Kidney epithelial cell (primary cell): ENCODE measurements around the gene NUP188. TPM values are rescaled to one million over a fixed set of nuclear protein-coding genes. Genes with fewer than 3 reads are reported as not detected.

ENCODE experiments used
- DNase-seq: peaks from one replicate; pipeline ENCODE4 v3.0.0-alpha.2; 2010; ENCODE audit warnings: low read depth
- H3K27me3 ChIP-seq: 2 replicates; pipeline ENCODE4 v1.6.0; 2011; ENCODE audit warnings: low read length; ENCODE audit not compliant: control insufficient read depth, insufficient read depth
- H3K36me3 ChIP-seq: 2 replicates; pipeline ENCODE4 v1.5.1; 2011; ENCODE audit warnings: low read length; ENCODE audit not compliant: control insufficient read depth, insufficient read depth
- H3K4me3 ChIP-seq: 2 replicates; pipeline ENCODE4 v1.5.1; 2011; ENCODE audit warnings: low read depth, mild to moderate bottlenecking, control low read depth, low read length
- CTCF ChIP-seq: IDR thresholded peaks from 2 replicates; pipeline ENCODE4 v1.5.1; 2011; ENCODE audit warnings: mild to moderate bottlenecking, moderate library complexity, low read length, control low read depth, inconsistent platforms; ENCODE audit not compliant: insufficient read depth, poor library complexity, severe bottlenecking
- total RNA-seq: library from RNA; depleted of rRNA; stranded (reverse); fragments of >200 nt; gene quantifications from 2 replicates; pipeline ENCODE4 v1.2.3, GENCODE V29; 2015

Gene NUP188
- total RNA-seq, 1 donor from 2014 or later: 35.5 TPM

- H3K36me3 ChIP-seq: peaks cover 3% of the 10 kb centered on the region
- no peak overlapping the region for H3K4me3 ChIP-seq
- H3K27me3 ChIP-seq: no peaks in the 10 kb centered on the region
- no peak for DNase-seq
- no peak for TF ChIP-seq CTCF
Measured at GRCh38 chr9:129009584-129010141, 62.2 kb downstream of the NUP188 start.

- Histone ChIP-seq H3K36me3 (peaks cover 3% of the 10 kb centered on the region), H3K27me3 (no peaks in the 10 kb centered on the region), H3K4me3 (no peak overlapping the region)
- no peak for TF ChIP-seq CTCF
- DNase-seq: no peak
Measured at GRCh38 chr9:129010267-129010975, 62.9 kb downstream of the NUP188 start.

- Histone ChIP-seq H3K36me3 (peaks cover 1% of the 10 kb centered on the region), H3K27me3 (no peaks in the 10 kb centered on the region), H3K4me3 (no peak overlapping the region)
- no peak for DNase-seq
- TF ChIP-seq CTCF: no peak
Measured at GRCh38 chr9:129011170-129011569, 63.7 kb downstream of the NUP188 start.

DNA sequence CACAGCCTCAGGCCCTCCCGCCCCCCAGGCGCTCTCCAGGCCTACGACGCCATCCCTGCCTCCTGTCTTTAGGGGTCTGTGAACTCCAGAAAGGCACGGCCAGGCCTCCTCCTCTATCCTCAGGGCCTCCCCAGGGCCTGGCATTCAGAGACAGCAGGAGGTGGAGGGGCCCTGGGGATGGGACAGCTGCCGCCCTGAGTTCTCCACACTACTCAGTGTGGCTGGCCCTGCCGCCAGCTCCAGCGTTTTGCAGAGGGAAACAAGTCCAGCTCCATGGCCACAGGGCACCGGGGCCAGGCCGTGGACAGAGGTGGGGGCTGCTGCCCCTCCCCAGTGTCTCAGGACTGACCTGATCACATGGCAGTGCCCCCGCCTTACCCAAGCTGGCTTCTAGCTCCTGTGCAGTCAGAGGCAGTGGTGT, 64.3 kb downstream of the NUP188 start:
- Histone ChIP-seq H3K4me3 (no peak overlapping the region), H3K36me3 (peaks cover 1% of the 10 kb centered on the region), H3K27me3 (no peaks in the 10 kb centered on the region)
- no peak for TF ChIP-seq CTCF
- DNase-seq: no peak

- no peak for DNase-seq
- TF ChIP-seq CTCF: no peak
- peaks cover 1% of the 10 kb centered on the region for H3K36me3 ChIP-seq
- H3K4me3 ChIP-seq: no peak overlapping the region
- H3K27me3 ChIP-seq: no peaks in the 10 kb centered on the region
Measured at GRCh38 chr9:129012343-129012742, 64.8 kb downstream of the NUP188 start.

DNA sequence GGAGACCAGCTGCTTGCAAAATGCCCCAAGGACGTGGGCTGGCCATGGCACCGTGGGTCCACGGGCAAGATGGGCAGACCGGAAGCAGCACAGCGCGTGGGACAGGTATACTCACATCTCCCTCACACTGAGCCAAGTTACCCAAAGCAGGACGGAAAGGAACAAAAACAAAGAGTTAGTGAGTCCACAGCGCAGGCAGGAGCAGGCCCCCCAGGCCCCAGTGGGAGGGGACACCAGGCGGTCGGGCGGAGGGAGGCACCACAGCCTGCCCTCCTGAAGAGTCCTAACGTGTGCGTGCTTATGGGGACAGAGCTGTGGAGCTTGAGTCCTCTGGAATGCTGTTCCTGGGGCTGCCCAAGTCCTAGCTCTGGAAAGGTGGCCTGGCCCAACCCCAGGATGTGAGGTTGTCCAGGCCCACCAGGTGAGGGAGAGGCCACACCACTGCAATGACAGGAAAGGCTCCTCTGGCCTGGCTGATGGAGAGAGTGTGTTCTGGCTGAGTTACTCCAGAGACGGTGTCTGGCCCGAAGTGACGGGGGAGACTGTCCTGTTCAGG, 65.5 kb downstream of the NUP188 start:
- H3K4me3 ChIP-seq: no peak overlapping the region
- no peak for TF ChIP-seq CTCF
- peaks cover 1% of the 10 kb centered on the region for H3K36me3 ChIP-seq
- H3K27me3 ChIP-seq: no peaks in the 10 kb centered on the region
- DNase-seq: no peak
